KMS-11 (cell line): Measurements from ENCODE around the gene USP36.

Source experiments
- H2AFZ ChIP-seq: fragments of 200-600 bp; sonication (generic); 2 replicates; pipeline ENCODE4 v1.6.1; 2016; ENCODE audit warnings: antibody characterized with exemption, mixed run types, low read depth
- H3K27ac ChIP-seq: fragments of 200-600 bp; sonication (generic); 2 replicates; pipeline ENCODE4 v1.6.1; 2016; ENCODE audit warnings: mild to moderate bottlenecking, mixed run types
- H3K27me3 ChIP-seq: fragments of 200-600 bp; sonication (generic); 2 replicates; pipeline ENCODE4 v1.6.1; 2017; ENCODE audit warnings: mild to moderate bottlenecking, low read depth, mixed run types, moderate library complexity; ENCODE audit not compliant: insufficient read depth
- H3K36me3 ChIP-seq: fragments of 200-600 bp; sonication (generic); 2 replicates; pipeline ENCODE4 v1.6.1; 2017; ENCODE audit warnings: mild to moderate bottlenecking, mixed run types; ENCODE audit not compliant: insufficient read depth
- H3K4me1 ChIP-seq: fragments of 200-600 bp; sonication (generic); 2 replicates; pipeline ENCODE4 v1.6.1; 2016; ENCODE audit warnings: mild to moderate bottlenecking, low read depth, mixed run types; ENCODE audit not compliant: poor library complexity, severe bottlenecking
- H3K4me2 ChIP-seq: fragments of 200-600 bp; sonication (generic); 2 replicates; pipeline ENCODE4 v1.7.0; 2016; ENCODE audit warnings: mild to moderate bottlenecking, mixed run types
- H3K4me3 ChIP-seq: fragments of 200-600 bp; sonication (generic); IDR thresholded peaks from 2 replicates; pipeline ENCODE4 v1.6.1; 2017; ENCODE audit warnings: low read depth, low read length, mixed read lengths; ENCODE audit not compliant: insufficient read depth
- H3K79me2 ChIP-seq: fragments of 200-600 bp; sonication (generic); 2 replicates; pipeline ENCODE4 v1.6.1; 2016; ENCODE audit warnings: low read depth, mixed run types; ENCODE audit not compliant: insufficient read depth
- H3K9ac ChIP-seq: fragments of 200-600 bp; sonication (generic); 2 replicates; pipeline ENCODE4 v1.6.1; 2016; ENCODE audit warnings: mild to moderate bottlenecking, mixed run types
- H4K20me1 ChIP-seq: fragments of 200-600 bp; sonication (generic); 2 replicates; pipeline ENCODE4 v1.6.1; 2016; ENCODE audit warnings: mild to moderate bottlenecking, mixed run types; ENCODE audit not compliant: insufficient read depth
- TF ChIP-seq, protein P1 (sequence below): fragments of 200-600 bp; sonication (generic); conservative IDR thresholded peaks from 2 replicates; pipeline ENCODE4 v1.6.1; 2017; ENCODE audit warnings: low read depth, mild to moderate bottlenecking, antibody characterized with exemption, low read length, moderate library complexity, mixed read lengths

Gene USP36

DNA sequence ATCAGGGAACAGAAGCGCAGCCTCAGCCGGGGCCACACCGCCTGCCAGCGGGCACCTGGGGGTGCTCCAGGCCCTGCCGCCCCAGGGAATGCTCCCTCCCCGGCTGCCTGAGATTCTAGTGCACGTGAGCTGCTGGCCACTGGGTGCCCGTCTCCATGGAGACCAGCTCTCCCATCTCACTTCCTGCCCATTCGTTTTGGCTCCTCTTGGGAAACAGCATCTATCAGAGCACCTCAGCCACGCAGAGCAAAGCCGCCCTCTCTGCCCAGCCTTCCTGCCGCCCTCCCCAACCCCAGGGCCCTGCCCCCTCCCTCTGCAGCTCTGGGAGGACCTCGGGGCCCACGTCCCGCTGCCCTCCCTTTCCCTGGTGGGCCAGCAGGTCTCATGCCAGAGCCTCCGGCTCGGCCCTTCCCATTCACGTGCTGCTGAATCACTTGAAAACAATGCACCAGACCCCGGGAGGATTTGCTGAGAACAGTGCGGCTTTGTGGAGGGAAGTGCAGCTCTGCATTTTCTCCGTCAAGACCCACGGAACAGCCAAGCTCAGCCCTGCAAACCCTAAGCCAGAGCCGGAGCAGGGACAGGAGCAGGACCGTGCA is 43.0 kb upstream of the USP36 start:
- H3K27ac ChIP-seq, result no peak overlapping the region
- TF ChIP-seq, protein P1, sequence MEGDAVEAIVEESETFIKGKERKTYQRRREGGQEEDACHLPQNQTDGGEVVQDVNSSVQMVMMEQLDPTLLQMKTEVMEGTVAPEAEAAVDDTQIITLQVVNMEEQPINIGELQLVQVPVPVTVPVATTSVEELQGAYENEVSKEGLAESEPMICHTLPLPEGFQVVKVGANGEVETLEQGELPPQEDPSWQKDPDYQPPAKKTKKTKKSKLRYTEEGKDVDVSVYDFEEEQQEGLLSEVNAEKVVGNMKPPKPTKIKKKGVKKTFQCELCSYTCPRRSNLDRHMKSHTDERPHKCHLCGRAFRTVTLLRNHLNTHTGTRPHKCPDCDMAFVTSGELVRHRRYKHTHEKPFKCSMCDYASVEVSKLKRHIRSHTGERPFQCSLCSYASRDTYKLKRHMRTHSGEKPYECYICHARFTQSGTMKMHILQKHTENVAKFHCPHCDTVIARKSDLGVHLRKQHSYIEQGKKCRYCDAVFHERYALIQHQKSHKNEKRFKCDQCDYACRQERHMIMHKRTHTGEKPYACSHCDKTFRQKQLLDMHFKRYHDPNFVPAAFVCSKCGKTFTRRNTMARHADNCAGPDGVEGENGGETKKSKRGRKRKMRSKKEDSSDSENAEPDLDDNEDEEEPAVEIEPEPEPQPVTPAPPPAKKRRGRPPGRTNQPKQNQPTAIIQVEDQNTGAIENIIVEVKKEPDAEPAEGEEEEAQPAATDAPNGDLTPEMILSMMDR, result no peak
- H3K9ac ChIP-seq, result no peak overlapping the region
- H3K36me3 ChIP-seq, result no peaks in the 10 kb centered on the region
- H3K79me2 ChIP-seq, result peaks cover 33% of the 10 kb centered on the region
- H4K20me1 ChIP-seq, result no peaks in the 10 kb centered on the region
- no peak overlapping the region for H2AFZ ChIP-seq
- no peak overlapping the region for H3K4me2 ChIP-seq
- no peak overlapping the region for H3K4me3 ChIP-seq
- no peaks in the 10 kb centered on the region for H3K27me3 ChIP-seq
- H3K4me1 ChIP-seq, result peaks cover 26% of the 10 kb centered on the region

DNA sequence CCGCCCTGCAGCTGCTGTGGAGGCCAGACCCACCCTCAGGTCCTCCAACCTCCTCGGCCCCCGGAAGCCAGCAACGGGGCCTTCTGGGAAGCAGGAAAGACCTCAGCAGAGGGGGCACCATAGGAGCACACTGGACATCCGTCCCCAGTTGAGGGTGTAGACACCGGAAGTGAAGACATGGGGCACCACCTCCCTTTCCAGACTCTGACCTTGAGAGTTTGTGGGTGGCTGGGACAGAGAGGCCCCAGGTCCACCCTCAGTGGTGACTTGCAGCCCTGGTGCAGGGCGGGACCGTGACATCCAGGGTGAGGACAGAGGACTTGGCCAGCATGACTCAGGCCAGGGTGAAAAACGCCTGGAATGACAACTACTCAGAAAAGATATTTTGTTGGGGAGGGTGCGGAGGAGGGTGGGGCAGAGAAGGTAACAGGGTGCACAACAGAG is 42.5 kb upstream of the USP36 start:
- Histone ChIP-seq H3K36me3 (no peaks in the 10 kb centered on the region), H3K4me3 (no peak overlapping the region), H3K27me3 (no peaks in the 10 kb centered on the region), H2AFZ (no peak overlapping the region), H3K79me2 (peaks cover 28% of the 10 kb centered on the region), H3K4me2 (no peak overlapping the region), H4K20me1 (no peaks in the 10 kb centered on the region), H3K4me1 (peaks cover 21% of the 10 kb centered on the region), H3K9ac (no peak overlapping the region), H3K27ac (no peak overlapping the region)
- TF ChIP-seq, protein P1, result no peak

DNA sequence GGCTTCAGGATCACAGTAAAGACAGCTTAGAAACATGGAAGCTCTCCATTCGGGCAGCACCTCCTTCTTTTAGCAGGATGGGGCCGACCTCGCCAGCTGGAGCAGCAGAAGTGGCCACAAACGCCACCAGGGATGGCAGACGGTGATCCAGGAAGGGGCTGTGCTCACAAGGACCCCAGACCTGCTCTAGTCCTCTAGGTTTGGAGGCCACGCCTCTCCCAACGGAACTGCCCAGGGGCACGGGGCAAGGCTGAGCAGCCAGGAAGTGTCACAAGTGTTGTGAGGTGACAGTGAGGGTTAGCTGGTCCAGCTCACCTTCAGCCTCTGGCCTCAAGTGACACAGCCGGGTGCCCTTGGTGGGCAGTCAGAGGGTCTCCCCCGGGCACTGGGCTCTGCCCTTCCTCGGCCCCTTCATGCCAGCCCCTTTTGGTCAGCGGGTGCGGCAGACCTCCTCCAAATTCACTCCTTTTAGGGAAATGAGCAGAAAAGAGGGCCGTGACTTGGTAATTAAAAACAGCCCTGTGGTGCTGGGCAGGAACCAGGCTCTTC is 42.0 kb upstream of the USP36 start:
- no peak overlapping the region for H3K4me2 ChIP-seq
- H3K79me2 ChIP-seq, result peaks cover 23% of the 10 kb centered on the region
- TF ChIP-seq, protein P1, result no peak
- no peak overlapping the region for H3K27ac ChIP-seq
- H3K9ac ChIP-seq, result no peak overlapping the region
- peaks cover 16% of the 10 kb centered on the region for H3K4me1 ChIP-seq
- H4K20me1 ChIP-seq, result no peaks in the 10 kb centered on the region
- no peaks in the 10 kb centered on the region for H3K36me3 ChIP-seq
- no peak overlapping the region for H2AFZ ChIP-seq
- H3K27me3 ChIP-seq, result no peaks in the 10 kb centered on the region
- no peak overlapping the region for H3K4me3 ChIP-seq

DNA sequence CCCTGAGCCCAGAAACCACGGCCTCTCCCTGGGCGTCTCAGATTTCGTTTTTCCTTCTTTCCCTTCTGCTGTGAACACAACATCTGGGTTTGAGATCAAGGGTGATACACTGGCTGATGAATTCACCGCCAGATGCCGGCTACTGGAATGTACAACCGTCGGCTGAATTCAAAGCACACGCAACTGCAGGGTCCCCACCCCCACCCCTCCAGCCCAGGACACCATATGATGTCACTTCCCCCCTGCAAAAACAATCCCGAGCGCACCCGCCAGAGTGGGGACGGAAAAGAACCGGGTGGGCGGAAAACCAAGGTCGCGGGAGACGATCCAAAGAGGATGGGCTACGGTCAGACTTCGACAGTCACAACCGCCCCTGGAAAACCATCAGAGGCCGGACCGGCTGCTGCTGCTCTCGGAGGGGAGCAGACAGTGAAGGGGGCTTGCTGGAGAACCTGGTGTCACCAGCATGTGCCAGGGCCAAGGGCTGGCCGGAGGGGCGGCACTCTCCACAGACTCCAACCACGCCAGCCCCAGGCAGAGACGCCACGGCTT is 39.1 kb upstream of the USP36 start:
- Histone ChIP-seq H3K27ac (no peak overlapping the region), H3K9ac (no peak overlapping the region), H3K4me3 (no peak overlapping the region), H3K79me2 (peaks cover 7% of the 10 kb centered on the region; the same call in 1 of the 2 replicates), H4K20me1 (no peaks in the 10 kb centered on the region), H3K4me1 (peaks cover 6% of the 10 kb centered on the region), H3K27me3 (no peaks in the 10 kb centered on the region), H3K4me2 (no peak overlapping the region), H2AFZ (no peak overlapping the region), H3K36me3 (no peaks in the 10 kb centered on the region)
- TF ChIP-seq, protein P1, result no peak
